A673 (cell line): ENCODE data around the gene C2orf68.

Experiments
- CTCF ChIP-seq: fragments of 300-800, 200-600 bp; sonication (generic); conservative IDR thresholded peaks from 2 replicates; pipeline ENCODE4 v1.5.1; 2017; ENCODE audit warnings: low read depth, mild to moderate bottlenecking, antibody characterized with exemption, low read length, moderate library complexity, mixed read lengths
- EZH2 ChIP-seq: fragments of 200-600 bp; sonication (generic); IDR thresholded peaks from 2 replicates; pipeline ENCODE4 v1.6.1; 2017; ENCODE audit warnings: borderline replicate concordance, low read depth, mild to moderate bottlenecking, mixed read lengths, antibody characterized with exemption, low read length; ENCODE audit not compliant: poor library complexity, severe bottlenecking

- TF ChIP-seq CTCF (no peak), EZH2 (no peak)
Measured at GRCh38 chr2:85588236-85588635, 23.6 kb downstream of the C2orf68 start.
